Mononuclear cell (primary cell): Measurements from ENCODE around the gene HUNK. TPM values are rescaled to one million over a fixed set of nuclear protein-coding genes. Genes with fewer than 3 reads are reported as not detected.

Source experiments
- H3K27me3 ChIP-seq: 2 replicates; pipeline ENCODE4 v1.6.0; 2011; ENCODE audit warnings: low read length, control low read depth; ENCODE audit not compliant: insufficient read depth
- H3K4me1 ChIP-seq: 2 replicates; pipeline ENCODE4 v1.5.1; 2011; ENCODE audit warnings: mild to moderate bottlenecking, low read length, control low read depth; ENCODE audit not compliant: insufficient read depth
- H3K4me3 ChIP-seq: 2 replicates; pipeline ENCODE4 v1.5.1; 2011; ENCODE audit warnings: mild to moderate bottlenecking, low read length, moderate library complexity
- H3K9me3 ChIP-seq: 2 replicates; pipeline ENCODE4 v1.5.1; 2011; ENCODE audit warnings: low read depth, mild to moderate bottlenecking, control low read depth, low read length
- total RNA-seq: library from RNA; depleted of rRNA; stranded (reverse); fragments of >200 nt; gene quantifications from one replicate; pipeline ENCODE4 v1.2.3, GENCODE V29; 2012

The HUNK gene
- total RNA-seq, 1 donor, result 0.10 TPM

DNA sequence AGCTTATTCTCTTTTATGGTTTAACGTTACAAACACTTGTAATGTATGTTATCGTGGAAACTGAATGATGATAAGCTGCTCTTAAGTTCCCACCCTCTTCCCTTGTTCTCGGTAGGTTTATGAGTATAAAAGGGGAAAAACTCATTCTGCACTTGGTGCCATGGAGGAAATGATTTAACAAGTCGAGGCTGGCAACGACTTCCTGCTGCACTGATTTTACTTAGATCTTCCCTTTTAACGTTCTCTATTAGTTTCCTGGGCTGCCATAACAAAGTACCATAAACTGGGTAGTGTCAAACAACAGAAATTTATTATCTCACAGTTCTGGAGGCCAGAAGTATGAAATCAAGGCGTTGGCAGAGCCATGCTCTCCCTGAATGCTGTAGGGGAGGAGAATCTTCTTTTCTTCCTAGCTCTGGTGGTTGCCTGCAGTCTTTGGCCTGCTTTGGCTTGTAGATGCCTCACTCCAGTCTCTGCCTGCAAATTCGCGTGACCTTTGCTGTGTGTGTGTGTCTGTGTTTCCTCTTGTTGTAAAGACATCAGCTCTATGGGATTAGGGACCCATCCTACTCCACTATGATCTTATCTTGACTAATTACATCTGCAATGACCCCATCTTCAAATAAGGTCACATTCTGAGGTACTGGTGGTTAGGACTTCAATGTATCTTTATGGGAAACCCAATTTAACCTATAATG, 26.3 kb downstream of the HUNK start:
- Histone ChIP-seq H3K27me3 (no peaks in the 10 kb centered on the region), H3K4me3 (no peak overlapping the region), H3K9me3 (no peaks in the 10 kb centered on the region), H3K4me1 (no peaks in the 10 kb centered on the region)

DNA sequence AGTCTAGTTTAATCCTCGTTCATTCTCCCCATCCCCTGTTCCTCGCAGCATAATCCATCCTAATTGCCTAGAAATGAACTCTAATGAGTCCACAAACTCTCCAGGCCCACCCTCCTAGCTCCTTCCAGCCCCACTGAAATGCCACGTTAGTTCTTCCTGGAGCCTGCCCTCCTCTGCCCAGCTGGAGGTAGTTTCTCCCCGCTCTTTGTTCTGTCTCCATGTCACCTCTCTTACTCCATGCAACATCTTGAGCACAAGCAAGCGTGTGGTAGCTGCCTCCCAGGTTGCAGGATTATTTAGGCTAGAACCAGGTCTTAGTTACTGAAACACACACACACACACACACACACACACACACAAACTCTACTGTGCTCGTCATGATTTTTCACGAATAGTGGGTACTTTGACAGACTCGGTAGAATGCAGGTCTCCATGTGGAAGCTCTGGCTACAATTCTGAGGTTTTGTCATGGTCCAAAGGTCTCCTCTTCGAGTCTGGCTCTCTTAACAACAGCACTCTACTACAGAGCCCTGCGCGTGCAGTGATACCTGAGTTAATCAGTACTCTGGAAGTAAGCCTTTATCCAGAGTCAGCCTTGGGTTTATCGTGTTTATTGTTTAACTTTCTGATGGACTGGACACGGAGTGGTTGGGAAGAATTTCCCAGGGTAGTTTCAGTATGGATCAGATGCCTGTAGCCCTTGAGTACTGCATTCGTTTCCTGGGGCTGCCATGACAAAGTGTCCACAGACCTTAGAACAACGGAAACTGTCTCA, 27.5 kb downstream of the HUNK start:
- Histone ChIP-seq H3K4me3 (no peak overlapping the region), H3K4me1 (no peaks in the 10 kb centered on the region), H3K27me3 (no peaks in the 10 kb centered on the region), H3K9me3 (no peaks in the 10 kb centered on the region)

DNA sequence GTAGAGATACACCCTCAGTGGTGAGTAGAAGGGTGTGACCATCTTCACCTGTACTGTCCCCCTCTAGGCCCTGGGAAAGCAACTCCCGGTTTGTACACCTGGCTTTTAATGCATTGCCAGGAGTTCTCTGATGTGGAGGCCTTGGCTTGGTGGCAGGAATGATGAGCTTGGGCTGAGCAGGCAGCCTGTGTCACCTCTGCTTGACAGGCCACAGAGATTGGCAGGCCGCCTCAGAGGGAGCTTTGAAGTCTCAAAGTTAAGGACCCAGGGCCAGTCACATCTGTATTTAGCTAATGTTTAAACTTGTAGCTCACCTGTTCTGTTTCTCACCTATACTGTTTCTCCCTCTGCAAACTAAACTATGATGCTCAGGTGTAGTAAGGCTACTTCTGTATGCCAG, 28.5 kb downstream of the HUNK start:
- Histone ChIP-seq H3K4me1 (no peaks in the 10 kb centered on the region), H3K9me3 (no peaks in the 10 kb centered on the region), H3K4me3 (no peak overlapping the region), H3K27me3 (no peaks in the 10 kb centered on the region)

DNA sequence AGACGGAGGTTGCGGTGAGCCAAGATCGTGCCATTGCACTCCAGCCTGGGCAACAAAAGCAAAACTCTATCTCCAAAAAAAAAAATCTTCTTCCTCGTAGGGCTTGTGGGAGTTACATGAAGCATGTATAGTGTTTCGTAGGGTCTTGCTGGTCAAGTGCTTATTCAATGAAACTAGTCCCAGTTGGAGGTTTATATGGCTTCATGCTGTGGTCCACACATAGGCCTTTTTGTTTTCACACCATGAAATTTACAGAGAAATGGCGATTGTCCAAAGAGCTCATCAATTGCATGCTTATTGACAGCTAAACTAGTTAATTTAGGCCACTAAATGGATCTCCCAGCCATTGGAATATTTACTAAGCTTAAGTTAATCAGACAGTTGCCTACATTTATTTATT, 29.6 kb downstream of the HUNK start:
- H3K9me3 ChIP-seq, result no peaks in the 10 kb centered on the region
- no peaks in the 10 kb centered on the region for H3K4me1 ChIP-seq
- H3K27me3 ChIP-seq, result no peaks in the 10 kb centered on the region
- H3K4me3 ChIP-seq, result no peak overlapping the region

DNA sequence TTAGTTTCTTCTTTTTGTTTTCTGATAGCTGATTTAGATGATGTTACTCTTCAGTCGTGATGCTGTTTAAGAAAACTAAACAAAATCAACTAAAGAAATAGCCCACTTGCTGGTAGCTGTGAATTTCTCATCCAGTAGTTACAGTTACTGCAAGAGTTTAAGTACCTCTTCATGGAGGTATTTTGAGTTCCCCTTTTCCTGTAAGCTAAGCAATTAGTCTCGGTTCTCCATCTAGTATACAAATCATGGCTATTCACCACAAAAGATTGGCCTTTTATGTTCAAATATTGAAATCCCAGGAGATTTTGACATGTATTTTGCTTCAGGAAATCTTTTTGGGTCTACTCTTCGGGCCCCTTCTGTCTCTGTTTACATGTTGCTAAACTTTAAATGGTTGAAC, 31.1 kb downstream of the HUNK start:
- no peaks in the 10 kb centered on the region for H3K4me1 ChIP-seq
- H3K27me3 ChIP-seq, result peaks cover 1% of the 10 kb centered on the region
- no peaks in the 10 kb centered on the region for H3K9me3 ChIP-seq
- no peak overlapping the region for H3K4me3 ChIP-seq

DNA sequence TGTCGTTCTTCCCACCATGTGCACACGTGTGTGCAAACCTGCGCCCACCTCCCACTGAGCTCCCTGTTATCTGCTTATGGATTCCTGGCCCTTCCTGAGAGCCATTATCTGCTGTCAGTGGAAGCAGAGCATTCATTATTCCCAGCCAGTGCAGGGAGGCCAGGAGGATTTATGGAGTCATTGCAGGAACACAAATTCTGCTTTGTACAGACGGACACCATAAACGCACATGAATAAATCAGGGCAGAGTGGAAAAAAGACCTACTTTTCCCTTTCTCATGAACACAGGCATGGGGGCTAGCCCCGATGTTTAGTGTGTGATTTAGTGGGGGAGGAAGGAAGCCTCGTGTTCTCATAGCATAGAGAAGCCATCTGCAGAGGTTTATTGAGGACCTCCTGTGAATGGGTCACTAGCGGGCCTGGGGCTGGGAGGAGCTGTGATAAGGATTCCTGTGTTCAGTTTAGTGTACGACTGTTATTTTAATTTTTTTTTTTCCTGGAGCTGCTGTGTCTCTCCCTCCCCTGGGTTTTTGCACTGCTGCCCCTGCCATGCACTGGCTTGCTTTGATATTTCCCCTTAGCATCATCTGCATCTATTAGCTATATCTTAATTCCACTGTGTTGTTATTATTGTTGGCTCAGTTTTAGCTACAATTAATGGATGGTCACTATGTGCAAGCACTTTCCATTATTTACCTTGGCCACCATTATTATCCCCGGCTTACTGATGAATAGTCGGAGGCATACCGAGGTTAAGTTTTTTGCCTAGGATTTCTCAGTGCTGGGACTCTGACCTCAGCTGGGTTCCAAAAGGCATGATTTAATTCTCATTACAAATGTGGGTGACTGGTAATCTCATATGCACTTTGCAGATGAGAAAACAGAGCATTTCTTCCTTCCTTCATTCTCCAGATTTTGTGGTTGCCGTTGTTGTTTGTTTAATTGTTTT, 33.0 kb downstream of the HUNK start:
- peaks cover 7% of the 10 kb centered on the region for H3K27me3 ChIP-seq
- H3K9me3 ChIP-seq, result no peaks in the 10 kb centered on the region
- H3K4me1 ChIP-seq, result no peaks in the 10 kb centered on the region
- H3K4me3 ChIP-seq, result no peak overlapping the region

DNA sequence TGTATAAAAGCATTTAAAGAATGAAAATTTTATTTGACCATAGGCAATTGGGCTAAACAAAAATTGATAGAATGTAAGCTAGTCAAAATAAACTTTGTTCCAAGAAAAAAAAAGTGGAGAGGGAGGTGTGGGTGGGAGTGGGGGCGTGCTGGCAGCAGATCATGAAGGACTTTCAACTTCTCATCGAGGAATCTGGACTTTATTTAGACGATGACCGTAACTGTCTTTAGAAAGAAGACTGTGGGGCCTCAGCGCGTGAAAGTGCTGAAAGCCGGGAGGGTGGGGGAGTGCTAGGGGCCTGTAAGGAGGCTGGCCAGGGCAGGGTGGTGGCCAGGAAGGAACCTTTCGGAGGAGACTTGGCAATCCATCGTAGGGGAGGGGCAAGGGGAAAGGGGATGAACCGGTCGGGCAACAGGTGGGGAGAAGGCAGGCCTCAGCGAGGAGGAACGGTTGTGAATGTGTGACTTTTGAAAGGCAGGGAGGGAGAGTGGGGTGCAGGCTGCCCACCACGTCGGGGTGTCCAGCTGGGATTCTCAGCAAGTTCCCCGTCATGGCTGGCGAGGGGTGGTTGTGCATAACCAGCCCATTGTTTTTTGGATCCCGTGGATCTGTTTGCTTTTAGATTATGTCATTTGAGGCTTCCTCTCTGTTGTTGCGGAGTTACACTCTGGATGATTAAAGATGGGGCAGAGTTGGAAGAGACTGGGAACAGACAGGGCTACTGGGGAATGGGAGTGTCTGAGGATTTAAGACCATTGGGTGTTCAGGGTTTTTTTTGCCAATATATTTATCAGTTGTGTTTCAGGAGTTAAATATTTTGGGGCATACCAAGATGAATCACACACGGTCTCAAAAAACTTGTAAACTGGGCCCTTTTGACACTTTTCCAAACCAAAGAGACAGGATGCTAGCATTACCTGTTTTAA, 35.5 kb downstream of the HUNK start:
- Histone ChIP-seq H3K4me1 (no peaks in the 10 kb centered on the region), H3K4me3 (no peak overlapping the region), H3K9me3 (no peaks in the 10 kb centered on the region), H3K27me3 (peaks cover 7% of the 10 kb centered on the region)

DNA sequence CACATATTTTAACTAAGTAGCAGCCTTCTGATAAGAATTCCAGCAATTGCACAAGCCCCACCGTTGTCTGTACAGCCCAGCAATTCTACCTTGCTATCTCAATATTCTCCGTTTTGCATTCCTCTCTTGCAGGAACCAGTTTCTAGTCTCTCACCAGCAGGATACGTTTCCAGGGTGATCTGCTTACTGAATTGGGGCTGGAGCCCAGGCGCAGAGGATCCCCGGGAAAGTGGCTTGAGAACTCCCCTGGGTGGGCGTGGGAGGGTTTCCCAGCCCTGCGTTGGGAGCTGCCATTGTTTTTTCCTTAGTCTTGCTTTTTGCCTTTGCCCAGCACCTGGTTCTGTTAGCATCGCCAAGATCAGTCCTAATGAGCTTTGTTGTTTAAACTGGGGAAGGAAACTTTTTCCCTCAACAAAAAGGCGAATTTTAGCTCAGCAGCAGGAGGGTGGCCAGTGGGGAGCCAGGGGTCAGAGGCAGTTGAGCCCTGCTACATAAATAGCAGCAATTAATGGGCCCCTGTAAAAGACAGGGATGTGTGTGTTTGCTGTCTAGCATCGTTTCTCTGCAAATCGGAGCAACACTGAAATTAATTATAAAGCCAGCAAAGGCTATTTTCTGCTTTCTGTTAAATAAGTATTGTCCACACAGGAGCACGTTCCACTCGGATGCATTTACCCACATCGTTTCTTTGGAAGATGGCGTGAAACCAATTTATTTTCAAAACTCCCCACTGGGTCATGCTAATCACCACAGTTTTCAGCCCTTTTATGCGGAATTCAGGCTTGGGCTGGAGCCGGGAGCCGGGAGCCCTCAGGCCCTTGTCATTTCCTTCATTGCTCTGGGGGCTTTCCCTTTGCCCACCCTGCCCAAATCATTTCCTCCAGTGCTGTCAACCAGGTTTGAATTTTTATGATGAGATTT, 36.6 kb downstream of the HUNK start:
- Histone ChIP-seq H3K27me3 (peaks cover 7% of the 10 kb centered on the region), H3K4me1 (no peaks in the 10 kb centered on the region), H3K4me3 (no peak overlapping the region), H3K9me3 (no peaks in the 10 kb centered on the region)

DNA sequence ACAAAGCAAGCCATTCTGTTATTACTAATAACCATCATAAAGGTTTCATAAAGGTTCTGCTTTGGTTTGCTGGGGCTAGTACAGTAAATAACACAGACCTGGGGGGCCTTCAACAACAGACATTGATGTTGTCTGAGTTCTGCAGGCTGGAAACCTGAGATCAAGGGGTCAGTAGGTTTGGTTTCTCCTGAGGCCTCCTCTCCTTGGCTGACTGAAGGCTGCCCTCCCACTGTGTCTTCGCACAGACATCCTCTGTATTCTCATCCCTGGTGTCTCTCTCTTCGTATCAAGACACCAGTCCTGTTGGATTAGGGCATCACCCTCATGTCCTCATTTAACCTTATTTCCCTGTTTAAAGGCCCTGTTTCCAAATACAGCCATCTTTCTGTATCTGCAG, 37.3 kb downstream of the HUNK start:
- no peak overlapping the region for H3K4me3 ChIP-seq
- H3K9me3 ChIP-seq, result no peaks in the 10 kb centered on the region
- no peaks in the 10 kb centered on the region for H3K4me1 ChIP-seq
- peaks cover 7% of the 10 kb centered on the region for H3K27me3 ChIP-seq

DNA sequence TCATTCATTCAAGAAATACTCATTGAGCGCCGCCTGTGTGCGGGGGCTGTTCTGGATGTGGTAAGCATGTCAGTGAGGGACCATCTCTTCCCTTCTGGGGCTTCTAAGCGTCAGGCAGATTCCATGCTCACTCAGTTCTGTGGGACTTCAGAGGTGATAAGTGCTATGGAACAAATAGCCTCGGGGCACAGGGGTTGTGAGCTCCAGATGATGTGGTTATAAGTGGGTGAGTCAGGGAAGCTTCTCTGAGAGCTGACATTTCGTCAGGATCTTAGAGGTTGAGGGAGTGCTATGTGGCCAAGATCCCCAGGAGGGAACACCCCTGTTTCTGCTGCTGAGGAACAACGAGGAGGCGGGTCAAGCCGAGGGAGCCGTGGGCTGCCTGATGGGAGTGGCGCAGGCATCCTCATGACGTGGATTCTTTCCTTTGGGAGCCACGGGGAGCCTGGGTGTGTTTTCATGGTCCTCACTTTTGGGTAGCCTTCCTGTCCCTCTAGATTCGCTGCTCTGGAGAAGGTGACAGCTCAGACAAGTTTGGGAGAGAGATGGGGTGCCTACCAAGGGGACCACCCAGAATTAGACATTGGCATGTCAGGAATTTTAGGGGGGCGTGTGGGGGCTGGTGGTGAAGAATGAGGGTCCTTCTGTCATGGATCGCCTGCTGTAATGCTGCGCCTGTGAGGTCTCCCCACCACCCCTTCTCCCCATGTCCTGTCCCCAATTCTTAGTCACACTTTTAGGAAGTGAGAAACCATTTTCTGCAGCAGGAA, 38.5 kb downstream of the HUNK start:
- Histone ChIP-seq H3K4me3 (no peak overlapping the region), H3K9me3 (no peaks in the 10 kb centered on the region), H3K27me3 (peaks cover 7% of the 10 kb centered on the region), H3K4me1 (no peaks in the 10 kb centered on the region)

DNA sequence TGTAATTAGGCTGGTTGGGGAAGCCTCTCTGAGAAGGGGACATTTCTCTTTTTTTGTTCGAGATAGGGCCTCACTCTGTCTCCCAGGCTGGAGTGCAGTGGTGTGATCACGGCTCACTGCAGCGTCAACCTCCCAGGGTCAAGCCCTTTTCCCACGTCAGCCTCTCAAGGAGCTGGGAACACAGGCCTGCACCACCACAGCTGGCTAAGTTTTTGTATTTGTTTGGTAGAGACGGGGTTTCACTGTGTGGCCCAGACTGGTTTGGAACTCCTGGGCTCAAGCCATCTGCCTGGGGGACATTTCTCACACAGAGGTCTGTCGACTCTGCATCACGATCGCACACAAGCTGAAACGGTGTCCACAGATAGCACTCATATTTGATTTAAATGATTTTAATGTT, 39.7 kb downstream of the HUNK start:
- Histone ChIP-seq H3K4me1 (no peaks in the 10 kb centered on the region), H3K27me3 (peaks cover 7% of the 10 kb centered on the region), H3K9me3 (no peaks in the 10 kb centered on the region), H3K4me3 (no peak overlapping the region)

DNA sequence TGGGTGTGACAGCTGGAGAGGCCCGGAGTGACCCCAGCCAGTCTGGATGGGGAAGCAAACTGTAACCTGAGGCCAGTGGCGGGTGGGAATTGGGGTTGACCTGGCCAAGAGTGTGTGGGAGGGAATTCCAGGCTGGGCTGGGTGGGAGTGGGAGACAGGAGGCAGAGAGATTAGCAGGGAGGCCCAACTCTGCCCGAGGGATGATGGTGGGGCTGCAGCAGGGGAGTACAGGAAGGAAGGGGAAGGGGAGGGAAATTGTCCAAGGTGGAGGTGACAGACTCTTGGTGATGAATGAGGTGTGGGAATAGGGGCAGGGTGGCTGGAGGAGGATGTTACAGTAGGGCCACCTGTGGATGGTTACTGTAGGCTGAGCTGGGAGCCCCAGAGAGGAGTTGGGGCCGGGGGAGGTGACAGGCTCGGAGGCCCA, 40.4 kb downstream of the HUNK start:
- H3K9me3 ChIP-seq, result no peaks in the 10 kb centered on the region
- H3K27me3 ChIP-seq, result peaks cover 7% of the 10 kb centered on the region
- no peak overlapping the region for H3K4me3 ChIP-seq
- H3K4me1 ChIP-seq, result no peaks in the 10 kb centered on the region

DNA sequence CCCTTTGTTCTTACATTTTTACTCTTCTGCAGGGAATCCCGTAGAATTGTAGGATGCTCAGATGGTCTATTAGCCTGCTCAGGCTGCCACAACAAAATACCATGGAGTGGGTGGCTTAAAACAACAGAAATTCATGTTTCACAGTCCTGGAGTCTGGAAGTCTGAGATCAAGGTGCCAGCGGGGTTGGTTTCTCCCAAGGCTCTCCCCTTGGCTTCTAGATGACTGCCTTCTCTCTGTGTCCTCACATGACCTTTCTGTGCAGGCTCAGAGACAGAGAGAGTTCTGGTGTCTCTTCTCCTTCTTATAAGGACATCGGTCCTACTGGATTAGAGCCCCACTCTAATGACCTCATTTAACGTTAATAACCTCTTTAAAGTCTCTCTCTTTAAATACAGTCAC, 41.7 kb downstream of the HUNK start:
- no peak overlapping the region for H3K4me3 ChIP-seq
- peaks cover 2% of the 10 kb centered on the region for H3K27me3 ChIP-seq
- H3K9me3 ChIP-seq, result no peaks in the 10 kb centered on the region
- H3K4me1 ChIP-seq, result no peaks in the 10 kb centered on the region
